Hepatocyte (in vitro differentiated cells): Measurements from ENCODE around the gene RBM47.

Experiments
- EZH2 ChIP-seq: fragments of 200-600 bp; sonication (generic); IDR thresholded peaks from 2 replicates; pipeline ENCODE4 v1.6.1; 2016; ENCODE audit warnings: antibody characterized with exemption, mild to moderate bottlenecking, borderline replicate concordance
- EZH2phosphoT487 ChIP-seq: fragments of 200-600 bp; sonication (generic); IDR thresholded peaks from one replicate; pipeline ENCODE4 v1.6.1; 2018; ENCODE audit warnings: antibody characterized with exemption, mild to moderate bottlenecking, low read depth, moderate library complexity; ENCODE audit not compliant: unreplicated experiment, severe bottlenecking
- TF ChIP-seq, protein P1 (sequence below): fragments of 200-600 bp; sonication (generic); IDR thresholded peaks from 2 replicates; pipeline ENCODE4 v1.5.1; 2016; ENCODE audit warnings: antibody characterized with exemption, mild to moderate bottlenecking; ENCODE audit not compliant: poor library complexity

DNA sequence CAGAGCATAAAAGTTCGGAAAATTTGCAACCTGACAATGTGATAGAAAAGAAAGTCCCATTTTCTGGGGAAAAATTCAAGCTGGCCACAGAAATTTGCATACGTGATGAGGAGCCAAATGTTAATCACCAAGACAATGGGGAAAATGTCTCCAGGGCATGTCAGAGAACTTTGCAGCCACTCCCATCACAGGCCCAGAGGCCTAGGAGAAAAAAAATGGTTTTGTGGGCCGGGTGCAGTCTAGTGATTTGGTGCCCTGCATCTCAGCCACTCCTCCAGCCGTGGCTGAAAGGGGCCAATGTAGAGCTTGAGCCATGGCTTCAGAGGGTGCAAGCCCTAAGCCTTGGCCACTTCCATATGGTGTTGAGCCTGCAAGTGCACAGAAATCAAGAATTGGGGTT is 223.3 kb downstream of the RBM47 start:
- TF ChIP-seq, protein P1, sequence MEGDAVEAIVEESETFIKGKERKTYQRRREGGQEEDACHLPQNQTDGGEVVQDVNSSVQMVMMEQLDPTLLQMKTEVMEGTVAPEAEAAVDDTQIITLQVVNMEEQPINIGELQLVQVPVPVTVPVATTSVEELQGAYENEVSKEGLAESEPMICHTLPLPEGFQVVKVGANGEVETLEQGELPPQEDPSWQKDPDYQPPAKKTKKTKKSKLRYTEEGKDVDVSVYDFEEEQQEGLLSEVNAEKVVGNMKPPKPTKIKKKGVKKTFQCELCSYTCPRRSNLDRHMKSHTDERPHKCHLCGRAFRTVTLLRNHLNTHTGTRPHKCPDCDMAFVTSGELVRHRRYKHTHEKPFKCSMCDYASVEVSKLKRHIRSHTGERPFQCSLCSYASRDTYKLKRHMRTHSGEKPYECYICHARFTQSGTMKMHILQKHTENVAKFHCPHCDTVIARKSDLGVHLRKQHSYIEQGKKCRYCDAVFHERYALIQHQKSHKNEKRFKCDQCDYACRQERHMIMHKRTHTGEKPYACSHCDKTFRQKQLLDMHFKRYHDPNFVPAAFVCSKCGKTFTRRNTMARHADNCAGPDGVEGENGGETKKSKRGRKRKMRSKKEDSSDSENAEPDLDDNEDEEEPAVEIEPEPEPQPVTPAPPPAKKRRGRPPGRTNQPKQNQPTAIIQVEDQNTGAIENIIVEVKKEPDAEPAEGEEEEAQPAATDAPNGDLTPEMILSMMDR: no peak
- TF ChIP-seq EZH2 (no peak), EZH2phosphoT487 (no peak)
